H1 (cell line): ENCODE measurements around the gene ANKRD66. TPM values are rescaled to one million over a fixed set of nuclear protein-coding genes. Genes with fewer than 3 reads are reported as not detected.

Experiments used
- EZH2 ChIP-seq: fragments of 200-600 bp; sonication (generic); IDR thresholded peaks from 2 replicates; pipeline ENCODE4 v1.7.1; 2012; ENCODE audit warnings: low read depth, mild to moderate bottlenecking, moderate library complexity, low read length, inconsistent platforms; ENCODE audit not compliant: severe bottlenecking
- polyA plus RNA-seq, 7 experiments: library from polyadenylated mRNA; depleted of rRNA in 3 of 7; stranded (reverse) in 5 of 7; unstranded in 2 of 7; fragments of >200 nt in 5 of 7; fragments of 200-250 nt in 2 of 7; gene quantifications; 1 replicate in 5 of 7; 2 replicates in 1 of 7; 4 replicates in 1 of 7; pipeline versions ENCODE4 v1.2.1 to v1.2.3, GENCODE V29; 2011 to 2013; ENCODE audit warnings: missing spikeins in 2 of 7, mixed read lengths in 2 of 7
- total RNA-seq: library from RNA; stranded (reverse); fragmentation: NEBNext Ultra II Directional; extraction: Animal tissue kit (Norgen Biotek cat#: 25700); gene quantifications from 2 replicates; pipeline ENCODE4 v1.2.1, GENCODE V29; 2021

The ANKRD66 gene
- total and polyA plus RNA-seq, 2 of the 8 experiments (the other 6 are each of a cell fraction or from before 2014, with no cell fraction given): 0.05 TPM; not detected in 1

- no peak for TF ChIP-seq EZH2
- TF ChIP-seq, all 59 proteins: peak for 0
Observed at GRCh38 chr6:46784535-46784934, 37.8 kb downstream of the ANKRD66 start (continued).
